Adrenal gland (tissue), 12 donors: ENCODE data around the gene CCDC142. TPM values are rescaled to one million over a fixed set of nuclear protein-coding genes. Genes with fewer than 3 reads are reported as not detected.

ENCODE experiments used
- DNase-seq, 7 donors: peaks; one replicate each; pipeline ENCODE4 v3.0.0-alpha.2; 2019 to 2020
- H3K27ac ChIP-seq, 5 donors: fragments of 200-600 bp; sonication (generic) in 4 of 5; 1 replicate in 3 of 5; 2 replicates in 2 of 5; pipeline versions ENCODE4 v1.5.1 to v1.8.0; 2016 to 2020; ENCODE audit warnings: mild to moderate bottlenecking in 1 of 5
- H3K27me3 ChIP-seq: fragments of 200-600 bp; 2 replicates; pipeline ENCODE4 v1.8.0; 2021
- H3K36me3 ChIP-seq, 2 donors: fragments of 200-600 bp; replicated peaks in 1 of 2; 1 replicate in 1 of 2; 2 replicates in 1 of 2; pipeline versions ENCODE4 v1.5.1 to v1.8.0; 2018 to 2022
- H3K4me1 ChIP-seq, 2 donors: fragments of 200-600 bp; replicated peaks in 1 of 2; 1 replicate in 1 of 2; 2 replicates in 1 of 2; pipeline versions ENCODE4 v1.5.1 to v1.8.0; 2018 to 2021
- H3K4me3 ChIP-seq, 4 donors: fragments of 200-600 bp; sonication (generic) in 3 of 4; one replicate each; pipeline ENCODE4 v1.5.1; 2016 to 2018
- H3K9me3 ChIP-seq, 3 donors: fragments of 200-600 bp; sonication (generic) in 1 of 3; replicated peaks in 1 of 3; 1 replicate in 2 of 3; 2 replicates in 1 of 3; pipeline versions ENCODE4 v1.5.1 to v1.8.0; 2016 to 2021
- POLR2A ChIP-seq, 2 donors: fragments of 450-650 bp; IDR thresholded peaks; one replicate each; pipeline ENCODE4 v1.6.1; 2017; ENCODE audit warnings: antibody characterized with exemption in 2 of 2, mild to moderate bottlenecking in 2 of 2, moderate library complexity in 1 of 2
- WGBS, 4 donors: extraction: QIAGEN DNeasy Blood & Tissue Kit in 2 of 4; methylation state at CpG; one replicate each; pipeline versions ENCODE4 v1.1.5 to v1.1.7; 2013 to 2017; 5-methylcytosine and 5-hydroxymethylcytosine counted together
- intact Hi-C, 2 donors: fragments of 100-400 bp; cut with DNase I; formaldehyde crosslinking; loops; one replicate each; pipeline versions ENCODE4 v1.14.1 to v1.15.0; 2022 to 2023
- polyA plus RNA-seq, 3 donors: library from polyadenylated mRNA; stranded (reverse); fragments of 200-250 nt in 2 of 3; fragments of 350-450 nt in 1 of 3; fragmentation: Illumina TruSeq in 1 of 3; extraction: RNeasy Lipid Tissue Mini Kit (QIAGEN cat#74804) in 1 of 3; gene quantifications; one replicate each; pipeline ENCODE4 v1.2.3, GENCODE V29; 2013 to 2014
- total RNA-seq, 9 donors: library from RNA; depleted of rRNA in 4 of 9; stranded (reverse); fragments of >200 nt in 4 of 9; fragments of 120-200 nt in 1 of 9; fragmentation: NEBNext Ultra II Directional in 1 of 9; extraction: Animal tissue kit (Norgen Biotek cat#: 25700) in 1 of 9; gene quantifications; one replicate each; pipeline versions ENCODE4 v1.1.0 to v1.2.4, GENCODE V29; 2013 to 2023
- TF ChIP-seq, protein P1 (sequence below), 6 experiments: fragments of 450-650 bp in 4 of 6; fragments of 200-600 bp in 2 of 6; sonication (generic) in 1 of 6; IDR thresholded peaks; 1 replicate in 5 of 6; 2 replicates in 1 of 6; pipeline versions ENCODE4 v1.5.1 to v1.8.0; 2016 to 2021; ENCODE audit warnings: antibody characterized with exemption in 6 of 6, mild to moderate bottlenecking in 2 of 6, moderate library complexity in 1 of 6
- donor health status: healthy with polysubstance abuse.
- donor health status: Bipolar disorder and iron deficiency.
- donor health status: DM: yes; HTN: yes; CAD: no.
- donor health status: DM: no; HTN: no; CAD: no.
- donor health status: DM: no; HTN: no; CAD: no.
- donor health status: DM: yes; HTN: yes; CAD: no.

Gene CCDC142
- total and polyA plus RNA-seq, 12 donors = 3.2 to 46.0 (median 12.3) TPM

DNA sequence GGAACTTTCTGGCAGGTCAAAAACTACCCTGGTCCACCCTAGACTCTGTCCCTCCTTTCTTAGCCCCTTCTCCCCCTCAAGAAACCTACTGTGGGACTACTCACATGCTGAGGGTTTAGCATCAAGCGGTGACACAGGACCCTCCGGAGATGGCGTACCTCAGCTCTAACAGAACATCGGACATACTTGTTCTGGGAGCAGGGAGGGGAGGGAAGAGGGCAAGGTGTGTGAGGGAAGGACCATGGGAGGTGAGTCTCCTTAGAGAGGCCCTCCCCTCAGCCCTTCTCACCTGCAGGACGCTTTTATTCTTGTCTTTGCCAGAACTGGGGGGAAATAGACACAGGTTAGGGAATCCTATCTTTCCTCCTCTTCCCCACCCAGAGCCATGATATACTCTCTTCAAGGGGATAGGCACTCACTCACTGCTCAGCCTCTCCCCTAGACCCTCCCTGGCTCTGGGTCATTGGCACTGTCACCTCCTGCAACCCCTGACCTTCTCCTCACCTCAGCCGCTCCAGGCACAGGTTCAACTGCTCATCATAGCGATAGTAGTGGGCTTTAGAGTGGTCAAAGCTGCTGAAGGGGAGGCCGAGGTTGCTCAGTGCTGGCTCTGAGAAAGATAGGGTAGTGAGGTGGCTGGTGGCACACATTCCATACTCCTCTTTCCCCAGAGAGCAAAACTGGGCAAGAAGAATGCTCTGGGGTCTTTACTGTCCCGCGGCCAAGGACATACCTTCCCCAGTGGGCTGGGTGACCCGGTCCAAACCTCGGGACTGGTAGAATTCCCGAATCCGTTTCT is 22.8 kb upstream of the CCDC142 start:
- TF ChIP-seq, protein P1, sequence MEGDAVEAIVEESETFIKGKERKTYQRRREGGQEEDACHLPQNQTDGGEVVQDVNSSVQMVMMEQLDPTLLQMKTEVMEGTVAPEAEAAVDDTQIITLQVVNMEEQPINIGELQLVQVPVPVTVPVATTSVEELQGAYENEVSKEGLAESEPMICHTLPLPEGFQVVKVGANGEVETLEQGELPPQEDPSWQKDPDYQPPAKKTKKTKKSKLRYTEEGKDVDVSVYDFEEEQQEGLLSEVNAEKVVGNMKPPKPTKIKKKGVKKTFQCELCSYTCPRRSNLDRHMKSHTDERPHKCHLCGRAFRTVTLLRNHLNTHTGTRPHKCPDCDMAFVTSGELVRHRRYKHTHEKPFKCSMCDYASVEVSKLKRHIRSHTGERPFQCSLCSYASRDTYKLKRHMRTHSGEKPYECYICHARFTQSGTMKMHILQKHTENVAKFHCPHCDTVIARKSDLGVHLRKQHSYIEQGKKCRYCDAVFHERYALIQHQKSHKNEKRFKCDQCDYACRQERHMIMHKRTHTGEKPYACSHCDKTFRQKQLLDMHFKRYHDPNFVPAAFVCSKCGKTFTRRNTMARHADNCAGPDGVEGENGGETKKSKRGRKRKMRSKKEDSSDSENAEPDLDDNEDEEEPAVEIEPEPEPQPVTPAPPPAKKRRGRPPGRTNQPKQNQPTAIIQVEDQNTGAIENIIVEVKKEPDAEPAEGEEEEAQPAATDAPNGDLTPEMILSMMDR (IDR thresholded peaks at IDR 0.05) = no peak
- no peak for TF ChIP-seq POLR2A (IDR thresholded peaks at IDR 0.05)
- Histone ChIP-seq H3K4me1 (peaks cover 19 to 50% of the 10 kb centered on the region in 2 donors), H3K36me3 (peaks cover 0 to 12% of the 10 kb centered on the region in 2 donors), H3K27me3 (peaks cover 10% of the 10 kb centered on the region), H3K27ac (no peak overlapping the region), H3K4me3 (peak overlapping the region in 1 of 4 donors; percentile 91), H3K9me3 (no peaks in the 10 kb centered on the region)
- intact Hi-C loops = loop anchor here in 1 of 2 donors (2.0 kb wide), 1 partner anchor 23 kb away; the partner anchor contains the start of genes AUP1 and HTRA2
- WGBS, 4 donors = 91 to 96% (median 95%) methylated on average over 14 of the region's 14 CpGs
- no peak for DNase-seq

DNA sequence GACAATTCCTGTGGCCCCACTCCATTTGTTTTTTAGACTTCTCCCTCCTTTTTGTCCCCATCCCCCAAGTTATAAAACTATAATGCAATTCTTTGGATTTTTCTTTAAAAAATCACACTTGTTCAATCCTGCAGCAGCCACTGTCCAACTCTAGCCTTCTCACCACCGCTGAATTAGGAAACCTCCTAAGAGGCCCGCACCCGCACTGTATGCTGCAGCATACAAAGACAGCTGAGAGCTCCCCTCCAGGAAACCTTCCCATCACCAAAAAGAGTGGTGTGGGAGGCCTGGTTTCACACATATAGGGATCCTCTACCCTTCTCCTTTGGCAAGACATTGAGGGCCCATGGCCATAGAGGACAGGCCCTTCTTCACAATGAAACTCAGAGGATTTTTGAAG is 21.8 kb upstream of the CCDC142 start:
- intact Hi-C loops = no loop called here
- Histone ChIP-seq H3K36me3 (peaks cover 0 to 12% of the 10 kb centered on the region in 2 donors), H3K4me1 (peaks cover 19 to 50% of the 10 kb centered on the region in 2 donors), H3K9me3 (no peaks in the 10 kb centered on the region), H3K27ac (no peak overlapping the region), H3K27me3 (peaks cover 17% of the 10 kb centered on the region), H3K4me3 (no peak overlapping the region)
- no peak for DNase-seq
- whole genome bisulfite sequencing, 4 donors = 94 to 100% (median 97%) methylated on average over 3 of the region's 3 CpGs
- TF ChIP-seq, protein P1 (IDR thresholded peaks at IDR 0.05) = no peak
- TF ChIP-seq POLR2A (IDR thresholded peaks at IDR 0.05) = no peak

DNA sequence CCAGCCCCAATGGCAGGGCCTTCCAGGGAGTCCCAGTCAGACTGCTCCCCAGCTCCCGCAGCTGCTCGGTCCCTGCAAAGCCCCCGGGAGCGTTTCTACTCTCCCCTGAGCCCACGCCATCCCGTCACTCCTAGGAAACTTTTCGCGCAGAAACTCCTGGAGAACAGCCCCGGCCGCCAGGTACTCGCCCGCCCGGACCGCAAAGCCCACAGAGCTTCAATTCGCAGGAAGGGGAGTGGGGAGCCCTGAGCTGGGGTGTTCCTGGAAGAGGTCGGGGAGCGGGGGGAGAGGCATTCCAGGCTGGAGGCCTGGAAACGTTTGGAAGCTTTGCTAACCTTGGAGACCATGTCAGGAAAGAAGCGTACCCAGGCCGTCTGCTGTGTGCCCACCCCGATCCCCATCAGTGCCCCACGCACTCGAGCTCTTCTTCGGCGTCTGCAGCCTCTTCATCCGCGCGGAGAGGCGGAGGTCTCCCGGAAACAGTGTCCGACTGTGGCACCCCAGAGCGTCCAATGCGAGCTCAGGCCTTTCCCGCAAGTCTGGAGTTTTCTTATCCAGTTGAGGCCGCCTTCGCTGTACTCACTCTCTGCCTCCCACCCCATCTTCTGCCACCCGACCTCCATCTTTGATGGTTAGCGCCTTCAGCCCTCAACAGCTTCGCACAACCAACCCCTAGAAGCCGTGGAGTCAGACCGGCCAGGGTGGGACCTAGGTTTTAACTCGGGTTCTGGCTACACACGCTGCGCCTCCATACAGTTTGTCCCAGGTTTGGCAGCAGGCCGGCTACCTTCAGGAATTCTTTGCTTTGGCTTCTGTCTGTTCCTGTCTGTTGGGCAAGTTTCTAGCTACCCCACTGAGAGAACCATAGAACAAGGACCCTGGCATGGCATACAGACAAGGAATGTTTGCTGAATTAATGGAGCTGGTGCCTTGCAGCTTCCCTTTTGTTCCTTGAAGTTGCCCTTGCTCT is 21.0 kb upstream of the CCDC142 start:
- peaks cover 25% of the 10 kb centered on the region for H3K27me3 ChIP-seq
- H3K4me3 ChIP-seq = peak overlapping the region in 2 of 4 donors; percentile 5 to 68
- H3K9me3 ChIP-seq = no peaks in the 10 kb centered on the region
- TF ChIP-seq, protein P1 (IDR thresholded peaks at IDR 0.05) = no peak
- no peak for TF ChIP-seq POLR2A (IDR thresholded peaks at IDR 0.05)
- WGBS, 4 donors = 61 to 75% (median 65%) methylated on average over 32 to 45 of the region's 45 CpGs
- H3K36me3 ChIP-seq = peaks cover 0 to 12% of the 10 kb centered on the region in 2 donors
- peak overlapping the region in 2 of 5 donors; percentile 50 to 83 for H3K27ac ChIP-seq
- peaks cover 19 to 58% of the 10 kb centered on the region in 2 donors for H3K4me1 ChIP-seq
- intact Hi-C loops = no loop called here
- no peak for DNase-seq
